Femur (tissue), 1 donor: ENCODE results near the gene LCA5L.
"Not testable (repeated sequence)": the region's sequence is repeated elsewhere in the genome, so short reads cannot be mapped to it uniquely, and the experiment has no call there.

Experiments used
- DNase-seq: peaks from one replicate; pipeline ENCODE4 v3.0.0-alpha.2; 2017

LCA5L gene

GRCh38 chr21:39451332-39452206 is 6.0 kb upstream of the LCA5L start, which contains the start of gene SH3BGR:
Gene SH3BGR, plus strand, starts transcription at chr21:39451970. Its CDS starts 127 bp downstream, at chr21:39452097.
- DNase-seq = peak; percentile 64

DNA sequence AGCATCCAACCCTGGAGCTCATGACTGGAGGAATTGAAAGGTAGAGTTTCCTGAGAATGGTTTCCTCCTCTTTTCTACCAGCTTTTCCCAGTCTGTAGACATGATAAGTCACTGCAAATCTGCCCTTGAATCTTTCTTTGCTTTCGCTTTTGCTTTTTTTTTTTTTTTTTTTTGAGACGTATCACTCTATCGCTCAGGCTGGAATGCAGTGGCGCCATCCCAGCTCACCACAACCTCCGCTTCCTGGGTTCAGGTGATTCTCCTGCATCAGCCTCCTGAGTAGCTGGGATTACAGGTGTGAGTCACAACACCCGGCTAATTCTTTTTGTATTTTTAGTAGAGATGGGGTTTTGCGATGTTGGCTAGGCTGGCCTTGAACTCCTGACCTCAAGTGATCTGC is 1.7 kb upstream of the LCA5L start:
- no peak for DNase-seq

DNA sequence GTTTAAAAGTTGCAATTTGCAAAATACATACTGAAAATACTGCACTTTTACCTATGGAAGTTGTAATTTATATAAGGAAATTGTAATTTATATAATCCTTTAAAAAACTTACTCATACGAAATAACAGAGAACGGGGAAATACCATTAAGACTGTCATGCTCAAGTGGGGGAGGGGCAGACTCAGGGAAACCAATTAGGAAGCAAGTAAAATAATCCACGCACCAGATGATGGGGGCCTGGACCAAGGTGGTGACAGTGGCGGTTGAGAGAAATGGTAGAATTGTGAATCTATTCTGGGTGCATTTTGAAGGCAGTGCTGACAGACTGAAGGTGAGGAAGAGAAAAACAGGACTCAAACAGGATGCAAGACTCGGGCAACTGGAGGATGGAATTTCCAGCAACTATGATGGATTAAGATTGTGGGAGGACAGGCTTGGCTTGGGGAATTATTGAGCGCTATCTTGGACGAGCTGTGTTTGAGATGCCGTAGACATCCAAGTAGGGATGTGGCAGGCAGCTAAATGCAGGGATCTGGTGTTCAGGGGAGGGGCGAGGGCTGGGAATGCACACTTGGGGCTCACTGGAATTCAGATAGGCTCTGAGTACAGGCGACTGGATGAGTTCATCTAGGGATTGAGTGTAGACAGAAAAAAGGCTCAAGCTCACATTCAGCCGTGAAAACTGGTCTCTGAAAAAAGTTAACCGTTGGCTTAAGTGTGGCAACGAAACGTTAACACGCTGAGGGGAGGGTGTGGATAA is 977 bp downstream of the LCA5L start:
- peak; percentile 52 for DNase-seq

GRCh38 chr21:39441502-39442475 is 3.8 kb downstream of the LCA5L start:
- no peak for DNase-seq

GRCh38 chr21:39439232-39439631 is 6.3 kb downstream of the LCA5L start:
- DNase-seq = no peak

- no peak for DNase-seq
Observed at GRCh38 chr21:39434950-39435349, 10.6 kb downstream of the LCA5L start.

- no peak for DNase-seq
Observed at GRCh38 chr21:39430954-39431353, 14.6 kb downstream of the LCA5L start.

DNA sequence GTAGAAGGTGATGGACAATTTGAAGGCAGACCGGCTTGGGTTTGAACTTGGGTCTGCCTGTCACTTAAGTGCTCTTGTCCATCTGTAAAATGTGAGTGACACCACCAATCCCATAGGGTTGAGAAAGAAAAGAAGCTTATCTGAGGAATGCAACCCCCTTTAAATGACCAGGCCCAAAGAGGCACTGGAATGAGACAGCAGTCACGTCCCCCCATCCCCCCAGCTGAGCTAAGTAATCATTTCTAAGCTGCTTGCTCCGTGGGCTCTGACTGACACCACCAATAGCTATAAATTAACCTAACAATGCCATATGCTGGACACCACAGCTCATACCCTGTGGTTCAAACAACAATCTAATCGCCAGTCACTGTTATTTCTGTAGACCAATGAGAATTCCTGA is 15.1 kb downstream of the LCA5L start:
- no peak for DNase-seq

DNA sequence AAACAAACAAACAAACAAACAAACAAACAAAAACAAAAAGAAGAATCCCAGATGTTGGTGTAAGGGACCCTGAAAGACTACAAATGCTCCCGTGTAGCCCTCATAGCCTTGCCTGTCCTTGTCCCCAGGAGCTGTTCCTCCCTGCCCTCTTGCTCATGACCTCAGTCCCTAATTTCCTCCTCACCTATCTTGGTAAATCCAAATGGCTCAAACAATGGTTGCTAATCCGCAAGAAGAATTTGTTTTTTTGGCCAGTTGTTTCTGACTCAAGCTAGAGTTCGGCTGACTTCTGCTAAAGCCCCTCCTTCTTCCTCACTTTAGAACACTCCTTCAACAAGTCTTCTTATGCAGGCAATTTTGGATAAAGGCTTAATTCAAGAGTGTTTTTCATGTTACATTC is 15.6 kb downstream of the LCA5L start:
- no peak for DNase-seq

- DNase-seq = no peak
Observed at GRCh38 chr21:39429445-39429844, 16.1 kb downstream of the LCA5L start.

DNA sequence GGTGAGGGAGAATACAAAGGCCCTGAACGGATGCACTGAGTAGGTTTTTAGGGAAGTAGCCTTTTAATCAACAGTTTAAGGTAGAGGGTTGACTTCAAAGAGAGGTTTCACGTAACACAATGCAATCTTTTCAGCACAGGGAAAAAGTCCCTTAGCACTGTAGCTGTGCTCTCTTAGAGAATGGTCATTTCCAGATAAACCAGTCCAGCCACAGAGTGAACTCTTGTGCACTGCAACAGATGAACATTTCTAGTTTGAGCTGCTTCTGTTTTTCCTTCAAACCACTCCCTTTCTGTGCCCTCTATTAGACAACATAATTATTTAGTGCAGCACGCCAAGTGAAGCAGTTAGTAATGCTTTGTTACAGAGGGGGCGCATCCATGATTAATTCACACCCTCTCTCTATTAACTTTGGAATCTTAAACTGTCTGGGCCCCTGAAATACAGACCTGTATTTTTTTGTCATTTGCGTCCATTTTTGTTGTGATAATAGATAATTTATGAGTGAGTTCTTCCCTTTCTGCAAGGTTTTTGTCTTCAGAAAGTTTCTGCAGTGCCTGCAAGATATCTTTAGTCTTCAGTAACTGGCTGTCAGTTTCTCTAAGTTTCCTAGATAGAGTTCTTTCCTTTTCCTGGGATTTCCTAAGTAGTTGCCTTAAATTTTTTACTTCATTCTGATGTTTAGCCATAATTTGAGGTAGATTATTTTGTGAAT is 22.9 kb downstream of the LCA5L start:
- no peak for DNase-seq

DNA sequence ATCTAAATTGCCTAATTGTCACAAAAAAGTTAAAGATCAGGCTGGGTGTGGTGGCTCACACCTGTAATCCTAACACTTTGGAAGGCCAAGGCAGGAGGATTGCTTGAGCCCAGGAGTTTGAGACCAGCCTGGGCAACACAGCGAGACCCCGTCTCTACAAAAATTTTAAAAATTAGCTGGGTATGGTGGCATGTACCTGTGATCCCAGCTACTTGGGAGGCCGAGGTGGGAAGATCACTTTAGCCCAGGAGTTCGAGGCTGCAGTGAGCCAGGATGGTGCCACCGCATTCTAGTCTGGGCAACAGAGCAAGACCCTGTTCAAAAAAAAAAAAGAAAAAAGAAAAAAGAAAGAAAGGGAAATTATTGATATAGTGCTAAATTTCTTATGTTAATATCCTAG is 26.4 kb downstream of the LCA5L start:
- DNase-seq = not testable (repeated sequence)

GRCh38 chr21:39406065-39406464 is 39.5 kb downstream of the LCA5L start:
- no peak for DNase-seq

DNA sequence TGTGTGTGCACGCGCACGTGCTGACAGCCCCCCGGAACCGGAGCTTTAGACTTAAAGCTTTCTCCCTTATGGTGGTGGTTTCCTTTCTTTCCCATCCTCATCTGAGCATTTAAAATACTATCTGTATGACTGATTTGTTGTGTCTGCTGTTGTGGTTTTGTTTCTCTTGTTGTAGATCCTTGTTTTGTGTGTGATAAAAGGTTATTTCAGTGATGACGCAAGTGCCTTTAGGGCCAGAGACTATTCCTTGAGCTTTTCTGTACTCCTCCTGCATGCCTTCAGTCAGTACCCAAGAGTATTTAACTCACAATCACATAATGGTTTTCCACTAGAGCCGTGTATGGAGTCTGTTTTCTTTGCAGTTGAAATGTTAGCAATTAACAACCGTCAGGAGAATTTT is 45.4 kb downstream of the LCA5L start:
- no peak for DNase-seq

DNA sequence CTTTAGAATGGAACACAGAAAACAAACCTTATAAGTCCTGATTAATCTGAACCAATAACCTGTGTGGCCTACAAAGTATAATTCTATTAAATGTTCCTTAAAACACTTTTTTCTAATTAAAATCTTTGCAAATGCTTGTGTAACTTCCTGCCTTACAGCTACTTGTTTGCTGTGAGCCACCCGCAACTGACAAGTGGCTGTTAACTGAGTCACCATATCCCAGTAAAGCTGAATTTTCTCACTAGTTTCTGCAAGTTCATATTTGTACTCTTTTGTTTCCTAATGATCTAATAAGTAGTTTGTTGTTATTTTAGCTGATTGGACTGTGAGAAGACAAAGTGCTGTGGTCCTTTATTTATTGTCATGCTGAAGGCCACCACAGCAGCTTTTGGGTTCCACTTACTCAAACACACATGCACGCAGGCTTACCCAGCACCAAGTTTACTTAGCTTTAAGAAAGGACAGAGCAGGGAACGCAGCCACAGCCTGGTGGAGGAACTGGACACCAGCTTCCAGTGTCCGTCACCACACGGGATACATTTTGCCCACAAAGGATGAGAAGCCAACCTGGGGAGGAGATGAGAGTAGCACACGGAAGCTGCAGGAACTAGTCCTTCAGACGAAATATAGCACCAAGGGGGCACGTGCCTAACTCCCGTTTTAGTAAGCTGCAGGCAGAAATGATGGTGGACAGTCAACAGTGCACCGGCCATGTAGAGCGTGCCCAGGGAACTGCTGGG is 47.8 kb downstream of the LCA5L start:
- no peak for DNase-seq

- DNase-seq = no peak
Observed at GRCh38 chr21:39392981-39393380, 52.6 kb downstream of the LCA5L start.

GRCh38 chr21:39390212-39390765 is 55.3 kb downstream of the LCA5L start:
- no peak for DNase-seq

DNA sequence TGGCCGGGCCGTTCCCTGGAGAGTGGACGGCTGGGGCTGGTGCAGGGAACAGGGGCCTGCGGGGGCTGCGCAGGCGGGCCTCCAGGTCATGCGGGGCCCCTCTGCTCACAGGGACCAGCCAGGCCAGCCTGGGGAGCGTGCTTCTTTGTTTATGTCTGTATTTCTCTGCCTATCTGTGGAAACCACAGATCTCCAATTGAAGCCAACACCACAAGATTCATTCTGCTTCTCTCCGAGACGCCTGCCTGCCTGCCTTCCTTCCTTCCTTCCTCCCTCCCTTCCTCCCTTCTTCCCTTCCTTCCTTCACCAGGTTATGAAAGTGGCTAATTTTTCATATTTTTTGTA is 56.8 kb downstream of the LCA5L start:
- DNase-seq = no peak

DNA sequence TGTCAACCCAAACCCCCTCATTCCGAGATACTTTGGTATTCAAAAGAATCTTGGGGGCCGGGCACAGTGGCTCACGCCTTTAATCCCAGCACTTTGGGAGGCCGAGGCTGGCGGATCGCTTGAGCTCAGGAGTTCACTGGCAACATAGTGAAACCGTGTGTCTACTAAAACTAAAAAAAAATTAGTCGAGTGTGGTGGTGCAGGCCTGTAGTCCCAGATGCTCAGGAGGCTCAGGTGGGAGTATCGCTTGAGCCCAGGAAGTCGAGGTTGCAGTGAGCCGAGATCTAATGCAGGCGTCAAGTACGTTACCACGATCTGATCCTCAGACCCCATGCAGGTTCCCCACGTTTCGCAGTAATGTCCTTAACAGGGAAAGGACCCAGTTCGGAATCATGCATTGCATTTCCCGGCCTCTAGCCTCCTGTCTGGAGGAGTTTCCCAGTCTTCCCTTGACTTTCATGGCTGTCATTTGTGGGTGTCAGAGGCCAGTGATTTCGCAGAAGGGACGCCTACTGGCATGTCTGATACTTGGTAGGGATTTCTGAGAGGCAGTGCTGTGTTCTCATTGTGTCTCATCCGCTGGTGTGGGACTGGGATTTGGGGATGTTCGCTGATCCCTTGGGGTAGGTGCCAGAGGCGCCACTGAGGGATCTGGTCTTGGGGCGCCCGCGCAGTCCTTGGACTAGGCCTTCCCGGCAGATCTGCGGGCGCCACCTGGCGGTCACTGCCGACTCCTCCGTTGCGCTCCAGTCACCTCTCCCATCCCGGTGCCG is 57.4 kb downstream of the LCA5L start:
- DNase-seq = peak; percentile 90

GRCh38 chr21:39387461-39388037 is 58.0 kb downstream of the LCA5L start:
- peak; percentile 96 for DNase-seq
